ENCODE measurements around the gene SOX1. TPM values are rescaled to one million over a fixed set of nuclear protein-coding genes. Genes with fewer than 3 reads are reported as not detected.

The SOX1 gene
- polyA plus RNA-seq, 3 donors, result not detected

DNA sequence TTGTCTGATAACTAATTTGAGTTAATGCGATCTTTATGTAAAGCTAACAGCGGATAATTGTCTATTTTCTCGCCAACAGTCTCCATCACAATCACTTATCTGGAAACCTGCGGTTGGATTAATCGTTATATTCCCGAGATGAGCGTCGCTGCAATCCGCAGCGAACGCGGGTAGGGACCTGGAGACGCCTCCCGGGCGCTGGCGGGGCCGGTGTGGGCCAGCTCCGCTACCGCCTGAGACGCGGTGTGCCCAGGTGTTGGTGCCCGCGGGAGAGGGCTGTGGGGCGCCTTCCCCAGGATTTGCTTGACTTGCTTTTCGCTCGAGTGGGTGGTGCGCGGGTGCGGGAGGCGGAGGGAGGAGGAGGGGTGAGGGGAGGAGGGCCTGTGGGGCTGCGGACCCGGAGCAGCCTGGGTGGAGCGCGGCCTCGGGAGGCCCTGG, 38.3 kb downstream of the SOX1 start:
- DNase-seq (ENCODE audit: low read depth in 3 of 3, low spot score in 2 of 3), result no peak

DNA sequence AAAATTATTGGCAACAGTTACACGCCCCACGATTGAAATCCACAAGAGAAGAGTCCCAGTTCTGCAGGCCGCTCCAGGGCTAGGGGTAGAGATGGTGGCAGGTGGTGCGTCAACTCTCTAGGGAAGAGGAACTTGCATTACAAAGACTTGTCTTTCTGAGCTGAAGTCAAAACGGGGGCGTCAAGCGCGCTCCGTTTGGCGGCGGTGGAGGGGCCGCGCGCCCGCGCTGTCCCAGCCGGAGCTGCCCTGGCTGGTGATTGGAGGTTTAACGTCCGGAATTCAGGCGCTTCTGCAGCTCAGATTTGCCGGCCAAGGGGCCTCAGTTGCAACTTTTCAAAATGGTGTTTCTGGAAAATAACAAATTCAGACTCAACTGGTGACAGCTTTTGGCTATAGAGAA, 38.9 kb downstream of the SOX1 start:
- DNase-seq (ENCODE audit: low read depth in 3 of 3, low spot score in 2 of 3), result no peak

DNA sequence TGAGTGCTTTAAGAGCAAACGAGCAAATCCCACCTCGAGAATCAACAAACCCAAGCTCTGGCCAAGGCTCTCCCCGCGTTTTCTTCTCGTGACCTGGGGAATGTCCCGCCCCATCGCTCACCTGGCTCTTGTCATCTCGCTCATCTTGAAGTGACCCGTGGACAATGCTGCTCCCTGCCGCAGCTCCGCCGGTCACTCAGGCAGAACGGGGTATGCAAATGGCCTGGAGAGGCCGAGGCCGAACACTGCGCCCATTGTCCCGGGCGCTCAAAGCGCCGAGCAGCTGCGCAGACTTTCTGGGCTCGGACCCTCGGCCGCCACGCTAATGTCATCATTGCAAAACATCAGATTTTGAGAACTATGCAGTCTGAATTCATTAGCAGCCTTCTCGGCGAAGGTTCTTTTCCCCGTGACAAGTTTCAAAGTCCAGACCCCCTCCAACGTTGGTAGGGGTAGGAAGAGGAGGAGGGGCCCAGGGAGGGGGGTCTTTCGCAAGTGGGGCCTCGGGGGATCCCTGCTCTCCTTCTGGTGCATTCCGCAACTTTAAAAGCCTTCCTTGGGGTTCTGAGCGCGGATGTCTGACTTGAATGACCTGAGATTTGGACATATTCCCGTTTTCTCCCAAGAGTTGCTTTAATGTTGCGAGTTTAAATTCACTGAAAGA, 39.7 kb downstream of the SOX1 start:
- no peak for DNase-seq (ENCODE audit: low read depth in 3 of 3, low spot score in 2 of 3)

DNA sequence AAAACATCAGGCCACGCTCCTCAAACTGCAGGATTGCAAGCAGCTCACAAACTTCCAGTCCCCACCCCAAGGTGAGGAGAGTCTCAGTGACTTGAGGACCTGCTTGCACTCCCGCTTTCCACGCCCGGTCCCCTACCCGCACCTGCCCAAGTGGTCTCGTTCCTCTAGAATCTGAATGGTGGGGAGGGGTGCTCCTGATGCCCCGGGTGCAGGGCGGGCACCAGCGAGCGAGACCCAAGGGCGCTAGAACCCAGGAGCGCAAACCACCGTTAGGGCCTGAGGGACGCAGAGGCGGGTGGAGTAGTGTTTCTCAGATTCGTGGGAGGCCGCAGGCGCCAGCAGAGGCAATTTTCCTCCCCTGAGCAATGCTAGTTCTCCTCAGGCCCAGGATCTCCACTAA, 40.3 kb downstream of the SOX1 start:
- DNase-seq (ENCODE audit: low read depth in 3 of 3, low spot score in 2 of 3), result no peak

DNA sequence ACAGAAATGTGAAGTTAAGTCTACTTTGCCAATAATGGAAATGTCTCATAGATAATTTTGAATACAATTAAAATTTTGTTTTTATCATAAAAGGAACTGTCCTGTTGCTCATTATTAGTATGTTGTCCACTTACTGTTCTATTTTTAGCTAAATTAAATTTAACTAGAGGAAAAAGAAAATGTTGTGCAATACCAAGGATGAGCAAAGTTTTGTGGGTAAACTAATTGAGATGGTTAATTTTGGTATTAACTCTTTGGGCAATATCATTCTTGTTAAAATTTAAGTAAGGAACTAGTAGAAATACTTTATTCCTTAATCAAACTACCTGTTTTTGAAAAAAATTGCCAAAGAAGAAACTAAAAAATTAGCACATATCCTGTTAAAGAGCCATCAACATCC, 43.5 kb downstream of the SOX1 start:
- no peak for DNase-seq (ENCODE audit: low read depth in 3 of 3, low spot score in 2 of 3)

DNA sequence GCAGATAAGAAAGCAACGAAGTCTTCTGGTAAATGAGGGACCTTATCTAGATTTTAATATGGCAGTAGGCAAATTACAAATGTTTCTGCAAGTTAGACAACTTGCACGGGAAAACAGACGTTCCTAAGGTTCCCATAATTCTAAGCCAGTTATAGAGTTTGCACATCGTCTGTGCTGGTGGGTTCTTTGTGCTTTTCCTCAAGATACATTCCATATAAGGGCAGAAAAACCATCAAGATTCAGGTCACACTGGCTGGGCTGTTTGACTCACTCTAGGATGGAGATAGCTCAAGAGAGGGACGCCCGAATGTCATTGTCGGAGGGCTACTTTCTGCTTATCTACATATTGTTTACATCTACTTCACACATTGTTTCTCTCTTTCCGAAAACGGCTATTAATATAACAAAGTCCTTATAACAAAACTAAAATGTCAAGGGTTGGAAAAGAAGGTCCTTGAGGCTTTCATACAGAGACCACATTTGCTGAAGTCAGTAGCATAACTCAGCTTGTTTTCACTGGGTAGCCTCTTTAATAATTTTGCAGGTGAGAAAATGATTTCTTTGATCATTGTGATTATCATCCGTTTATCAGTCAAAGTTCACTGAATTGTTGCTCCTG, 44.4 kb downstream of the SOX1 start:
- DNase-seq (ENCODE audit: low read depth in 3 of 3, low spot score in 2 of 3), result no peak

DNA sequence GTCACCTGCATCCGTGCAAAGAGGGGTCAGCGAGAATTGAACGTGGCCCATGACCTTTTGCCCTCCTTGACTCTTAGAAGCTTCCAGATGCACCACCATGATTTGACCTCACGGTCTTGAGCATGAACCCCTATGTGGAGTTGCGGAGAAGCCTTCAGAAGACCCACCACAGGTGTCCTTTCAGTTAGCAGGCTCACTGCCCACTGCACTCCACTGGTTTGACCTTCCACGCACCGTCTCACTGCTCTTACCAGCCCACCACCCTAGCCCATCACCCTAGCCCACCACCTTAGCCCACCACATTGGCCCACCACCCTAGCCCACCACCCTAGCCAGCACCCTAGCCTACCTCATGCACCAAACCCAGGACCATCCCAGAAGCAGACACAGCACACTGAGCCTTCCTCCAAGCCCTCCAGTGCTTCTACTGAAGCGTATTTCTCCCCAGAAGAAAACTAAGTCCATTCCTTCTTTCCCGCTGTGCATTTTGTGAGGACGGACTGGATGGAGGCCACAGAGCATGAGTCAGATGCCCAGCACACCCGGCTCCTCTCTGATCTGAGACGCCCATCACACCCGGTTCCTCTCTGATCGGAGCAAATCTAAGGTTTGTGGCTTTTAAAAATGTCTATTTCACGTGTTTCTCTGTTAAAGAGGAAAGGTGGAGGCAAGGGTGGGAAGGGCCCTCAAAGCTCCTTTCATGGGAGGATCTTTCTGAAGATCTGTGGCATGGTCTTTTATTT, 45.8 kb downstream of the SOX1 start:
- no peak for DNase-seq (ENCODE audit: low read depth in 3 of 3, low spot score in 2 of 3)

DNA sequence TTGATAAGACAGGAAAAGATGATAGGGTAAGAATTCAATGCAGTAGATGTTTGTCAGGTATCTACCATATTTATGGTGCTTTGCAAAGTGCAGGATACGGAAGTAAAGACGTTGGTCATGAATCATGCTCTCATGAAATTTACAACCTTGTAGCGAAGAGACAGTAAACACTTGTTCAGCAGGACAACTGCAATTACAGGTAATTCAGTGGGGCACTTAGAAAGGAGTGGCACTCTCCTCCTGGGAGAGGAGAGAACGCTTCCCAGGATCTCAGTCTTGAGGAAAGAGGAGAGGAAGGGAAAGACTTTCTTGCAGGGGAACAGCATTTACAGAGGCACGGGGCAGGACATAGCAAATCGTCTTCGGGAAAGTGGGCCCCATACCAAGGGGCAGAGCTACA, 46.4 kb downstream of the SOX1 start:
- DNase-seq (ENCODE audit: low read depth in 3 of 3, low spot score in 2 of 3), result no peak

DNA sequence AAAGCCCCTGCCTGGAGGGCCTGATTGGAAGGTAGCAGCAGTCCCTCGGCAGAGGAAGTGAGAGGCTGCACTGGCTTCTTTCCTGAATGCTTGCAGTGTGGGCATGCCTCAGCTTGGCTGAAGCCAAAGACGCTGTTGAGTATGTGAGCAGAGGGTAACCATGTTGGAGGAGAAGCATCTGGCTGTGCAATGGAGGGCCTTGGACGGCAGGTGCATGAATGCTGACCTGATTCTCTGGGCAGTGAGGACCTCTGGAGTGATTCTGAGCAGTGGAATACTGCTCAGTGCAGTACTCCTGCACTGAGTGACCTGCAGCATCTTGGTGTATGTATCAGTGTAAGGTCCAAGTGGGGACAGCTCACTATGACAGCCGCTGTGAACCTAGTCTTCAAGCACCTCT, 46.9 kb downstream of the SOX1 start:
- DNase-seq (ENCODE audit: low read depth in 3 of 3, low spot score in 2 of 3), result no peak

DNA sequence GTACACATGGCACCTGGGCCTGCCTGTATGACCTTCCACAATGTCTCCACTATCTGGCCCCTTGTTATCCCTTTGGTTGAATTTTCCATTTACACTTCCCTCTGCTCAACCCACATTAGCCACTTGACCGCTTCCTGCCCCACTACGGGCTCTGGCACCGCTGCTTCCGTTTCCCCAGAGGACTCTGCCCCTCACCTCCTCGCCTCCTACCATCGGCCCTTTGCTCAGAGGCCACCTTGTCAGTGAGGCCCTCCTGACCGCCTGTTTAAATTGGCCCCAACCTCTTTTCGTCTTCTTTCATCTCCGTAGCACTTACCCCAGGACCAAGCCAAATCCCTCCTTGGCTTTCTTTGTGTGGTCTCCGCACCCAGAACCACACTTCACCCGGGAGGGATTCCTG, 47.4 kb downstream of the SOX1 start:
- DNase-seq (ENCODE audit: low read depth in 3 of 3, low spot score in 2 of 3), result no peak

DNA sequence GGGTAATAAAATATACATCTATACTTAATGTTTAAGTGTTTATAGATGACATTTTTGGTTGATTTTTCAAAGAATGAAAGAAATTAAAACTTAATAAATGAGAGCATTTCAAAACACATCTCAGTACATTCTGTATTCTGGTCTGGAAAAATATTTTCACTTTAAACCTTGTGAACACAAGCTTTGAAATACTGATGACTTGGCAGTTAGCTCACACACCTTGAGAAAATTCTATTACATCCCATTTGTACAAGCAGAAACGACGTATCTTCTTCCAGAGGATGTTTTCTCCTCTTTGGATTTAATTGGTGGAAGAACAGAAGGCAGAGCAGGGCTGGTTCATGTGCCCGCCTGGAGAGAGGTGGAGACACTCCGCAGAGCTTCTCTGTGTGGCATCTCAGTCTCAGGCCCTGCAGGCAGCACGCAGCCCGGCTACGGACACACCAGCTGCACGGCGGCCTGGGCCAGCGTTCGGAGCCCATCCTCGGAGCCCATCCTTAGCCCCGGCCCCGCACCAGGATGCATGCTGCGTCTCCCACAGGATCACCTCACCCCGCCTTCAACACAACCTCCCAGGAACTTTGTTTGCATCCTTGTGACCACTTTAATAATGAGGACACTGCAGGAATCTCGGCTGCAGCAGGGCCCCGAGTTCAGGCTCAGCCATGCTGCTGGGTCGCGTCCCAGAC, 48.6 kb downstream of the SOX1 start:
- no peak for DNase-seq (ENCODE audit: low read depth in 3 of 3, low spot score in 2 of 3)

DNA sequence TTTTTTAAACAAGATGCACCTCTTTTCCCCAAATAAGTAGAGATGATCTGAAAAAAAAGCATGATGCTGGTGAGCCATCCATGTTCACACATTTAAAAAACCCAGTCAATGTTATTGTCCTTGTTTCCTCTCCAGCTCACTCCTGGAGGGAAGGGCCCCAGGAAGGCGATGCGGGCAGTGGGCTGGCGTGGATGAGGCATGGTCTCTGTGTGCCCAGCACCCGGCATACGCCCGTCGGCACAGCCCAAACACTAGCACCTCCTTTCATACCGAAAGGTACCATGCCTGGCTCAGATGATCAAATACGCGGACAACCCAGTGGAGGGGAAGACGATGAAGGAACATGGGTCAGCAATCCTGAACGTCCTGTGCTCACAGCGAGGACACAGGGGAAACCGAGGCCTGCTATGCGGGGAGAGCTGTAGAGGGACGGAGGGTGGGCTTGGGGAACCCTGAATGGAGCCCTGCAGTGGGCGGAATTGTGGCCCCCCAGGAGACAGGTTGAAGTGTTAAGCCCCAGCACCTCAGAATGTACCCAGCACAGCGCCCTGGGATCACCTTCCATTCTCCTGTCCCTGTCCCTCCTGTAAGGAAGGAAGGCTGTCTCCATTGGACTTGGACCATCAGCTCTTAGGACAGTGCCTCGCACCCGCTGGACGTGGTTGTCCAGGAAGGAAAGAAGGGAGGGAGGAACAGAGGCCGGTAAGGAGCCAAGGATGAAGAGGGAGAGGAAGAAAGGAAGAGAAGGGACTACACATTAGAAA, 49.4 kb downstream of the SOX1 start:
- DNase-seq (ENCODE audit: low read depth in 3 of 3, low spot score in 2 of 3), result no peak

DNA sequence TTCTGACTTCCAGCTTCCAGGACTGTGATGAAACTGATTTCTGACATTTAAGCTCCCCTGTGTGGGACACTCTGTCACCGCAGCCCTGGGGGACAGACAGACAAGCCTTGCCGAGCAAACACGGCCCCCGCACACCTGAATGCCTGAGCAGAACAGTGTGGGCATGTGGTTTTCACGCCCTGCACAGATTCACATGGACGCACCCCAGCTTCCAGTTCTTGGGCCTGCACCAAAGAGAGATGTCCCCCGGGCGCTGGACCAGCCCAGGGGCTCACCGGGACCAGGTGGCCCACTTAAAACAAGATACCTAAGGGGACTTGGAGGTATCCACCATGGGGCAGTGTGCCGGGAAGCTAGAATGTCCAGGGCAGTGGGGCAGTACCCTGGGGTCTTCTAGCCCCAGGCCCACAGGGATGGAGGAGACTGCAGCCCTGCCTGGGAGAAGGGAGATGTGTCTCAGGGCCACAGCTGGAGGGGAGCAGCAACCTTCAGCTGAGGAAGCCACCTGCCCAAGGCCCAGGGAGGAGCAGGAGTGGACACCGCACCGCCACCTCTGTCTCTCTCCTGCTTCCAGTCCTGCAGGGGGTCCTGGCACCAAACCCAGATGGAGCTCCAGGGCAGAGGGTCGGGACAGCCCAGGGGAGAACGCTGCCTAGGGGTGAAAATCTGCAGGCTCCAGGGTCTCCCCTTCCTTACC, 50.5 kb downstream of the SOX1 start:
- no peak for DNase-seq (ENCODE audit: low read depth in 3 of 3, low spot score in 2 of 3)

DNA sequence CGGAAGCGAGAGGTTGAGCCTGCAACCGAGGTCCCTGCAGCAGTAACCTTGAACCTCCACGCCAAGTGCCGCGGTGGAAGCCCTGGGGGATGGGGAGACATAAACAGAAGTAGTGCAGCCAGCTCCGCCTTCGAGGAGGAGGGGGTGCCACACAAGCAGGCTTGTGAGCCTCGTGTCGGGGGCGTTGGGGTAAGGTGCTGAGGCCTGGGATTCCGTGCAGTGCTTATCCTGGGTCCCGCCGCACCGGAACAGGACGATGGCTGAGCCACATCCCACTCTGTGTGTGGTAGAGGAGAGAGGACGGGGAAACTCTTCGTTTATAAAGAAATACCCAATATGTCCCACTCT, 51.0 kb downstream of the SOX1 start:
- DNase-seq (ENCODE audit: low read depth in 3 of 3, low spot score in 2 of 3), result no peak

DNA sequence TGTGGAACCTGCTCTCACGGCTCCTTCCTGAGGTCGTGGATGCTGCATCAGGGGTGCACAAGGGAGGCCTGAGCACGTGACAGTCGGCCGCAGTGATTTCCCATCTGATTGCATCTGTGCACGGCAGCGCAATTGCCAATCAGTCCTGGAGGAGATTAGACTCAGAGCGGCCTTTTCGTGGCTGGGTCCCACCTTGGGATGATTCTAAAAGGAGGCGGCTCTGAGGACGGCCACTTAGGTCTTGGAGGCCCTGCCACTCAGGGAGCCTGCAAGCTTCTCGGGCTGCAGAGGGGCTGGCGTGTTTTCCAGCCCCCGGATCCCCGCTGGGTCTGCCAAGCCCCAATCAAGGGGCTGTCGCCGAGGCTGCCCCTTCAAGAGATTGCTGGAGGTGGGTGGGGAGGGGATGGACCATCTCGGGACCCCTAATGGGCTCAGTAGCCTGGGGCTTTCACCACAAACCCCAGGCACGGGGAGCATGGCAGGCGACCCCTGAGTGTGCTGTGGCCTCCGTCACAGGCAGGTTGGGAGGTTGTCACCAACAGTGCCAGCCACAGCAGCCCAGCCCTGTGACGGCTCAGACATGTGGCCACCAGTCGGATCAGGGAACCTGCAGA, 51.6 kb downstream of the SOX1 start:
- DNase-seq (ENCODE audit: low read depth in 3 of 3, low spot score in 2 of 3), result no peak

DNA sequence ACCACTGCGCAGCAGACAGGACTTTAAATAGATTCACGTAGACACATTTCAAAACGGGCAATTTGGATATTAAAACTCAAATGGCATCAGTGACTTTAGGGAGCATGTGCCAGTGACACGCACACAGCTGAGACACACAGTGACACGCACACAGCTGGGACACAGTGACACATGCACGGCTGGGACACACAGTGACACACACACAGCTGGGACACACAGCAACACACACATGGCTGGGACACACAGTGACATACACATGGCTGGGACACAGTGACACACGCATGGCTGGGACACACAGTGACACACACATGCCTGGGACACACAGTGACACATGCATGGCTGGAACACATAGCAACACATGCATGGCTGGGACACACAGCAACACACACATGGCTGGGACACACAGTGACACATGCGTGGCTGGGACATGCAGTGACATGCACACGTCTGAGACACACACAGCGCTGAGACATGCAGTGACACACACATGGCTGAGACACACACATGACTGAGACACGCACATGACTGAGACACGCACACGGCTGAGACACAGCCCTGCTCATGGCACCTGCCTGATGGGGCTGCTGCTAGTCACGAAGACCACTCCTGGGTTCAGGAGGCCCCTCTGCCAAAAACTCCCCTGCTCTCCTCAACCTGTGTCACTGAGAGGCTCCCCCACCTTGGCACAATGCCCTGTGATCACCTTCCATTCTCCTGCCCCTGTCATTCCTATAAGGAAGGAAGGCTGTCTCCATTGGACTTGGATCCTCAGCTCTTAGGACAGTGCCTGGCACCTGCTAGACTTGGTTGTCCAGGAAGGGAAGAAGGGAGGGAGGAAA, 52.5 kb downstream of the SOX1 start:
- DNase-seq (ENCODE audit: low read depth in 3 of 3, low spot score in 2 of 3), result no peak

DNA sequence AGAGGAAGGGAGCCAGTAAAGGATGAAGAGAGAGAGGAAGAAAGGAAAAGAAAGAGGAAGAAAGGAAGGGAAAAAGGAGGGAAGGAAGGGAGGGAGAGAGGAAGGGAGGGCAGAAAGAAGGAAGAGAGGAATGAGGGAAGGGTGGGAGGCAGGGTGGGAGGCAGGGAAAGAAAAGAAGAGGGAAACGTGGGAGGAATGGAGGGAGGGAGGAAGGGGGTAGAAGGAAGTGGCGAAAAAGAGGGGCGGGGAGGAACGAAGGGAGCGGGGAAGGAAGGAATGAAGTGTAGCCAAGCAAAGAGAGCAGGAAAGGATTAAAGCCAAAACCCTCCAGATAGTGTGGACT, 53.1 kb downstream of the SOX1 start:
- no peak for DNase-seq (ENCODE audit: low read depth in 3 of 3, low spot score in 2 of 3)
